Activated effector memory CD4-positive, alpha-beta T cell treated with anti-CD3 and anti-CD28 coated beads, Interleukin-2, amount 50 U/mL, for 16 hours (primary cell): Measurements from ENCODE around the gene FRMD4A.
"Not testable (repeated sequence)": the region's sequence is repeated elsewhere in the genome, so short reads cannot be mapped to it uniquely, and the experiment has no call there.

Experiments
- DNase-seq: peaks from one replicate; pipeline ENCODE4 v3.0.0-alpha.2; 2020

Gene FRMD4A

GRCh38 chr10:13936826-13937225, 393.9 kb downstream of the FRMD4A start:
- no peak for DNase-seq

- DNase-seq, result no peak
Measured at GRCh38 chr10:13930120-13930519, 400.6 kb downstream of the FRMD4A start.

- DNase-seq, result no peak
Measured at GRCh38 chr10:13928451-13928850, 402.3 kb downstream of the FRMD4A start.

DNA sequence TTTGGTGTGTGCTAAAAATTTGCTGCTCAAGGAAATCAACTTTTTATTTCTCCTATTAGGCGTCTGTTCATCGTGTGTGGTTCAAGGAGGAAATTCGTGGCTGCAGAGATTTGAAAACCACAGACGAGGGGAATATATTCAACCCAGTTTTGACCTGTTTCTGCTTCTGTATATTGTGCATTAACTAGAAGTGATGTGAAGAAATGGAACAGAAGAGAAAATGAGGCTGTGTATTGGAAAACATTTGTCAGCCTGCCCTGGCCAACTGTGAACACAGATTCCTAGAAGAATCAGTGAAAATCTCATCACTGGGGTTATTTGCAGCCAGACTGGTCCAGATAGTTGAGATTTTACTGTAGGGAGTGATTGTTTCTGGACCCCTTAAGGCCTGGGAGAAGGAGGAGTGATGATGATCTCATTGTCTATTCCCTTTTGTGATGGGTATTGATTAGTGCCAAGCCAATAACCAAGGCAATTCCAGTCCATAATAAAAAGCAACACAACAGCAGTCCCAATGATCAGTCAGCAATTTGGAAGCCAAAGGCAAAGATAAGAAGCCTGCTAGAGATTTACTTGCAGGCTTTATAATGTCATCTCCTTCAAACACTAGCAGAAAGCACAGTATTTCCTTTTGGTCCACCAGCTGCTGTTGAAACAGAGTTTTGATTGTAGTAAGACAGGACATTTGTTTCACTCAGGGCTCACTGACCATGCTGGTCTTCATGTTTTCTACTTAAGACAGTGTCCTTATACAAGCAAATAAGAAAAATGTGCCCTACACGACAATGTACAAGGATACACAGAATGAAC, 404.5 kb downstream of the FRMD4A start:
- no peak for DNase-seq

DNA sequence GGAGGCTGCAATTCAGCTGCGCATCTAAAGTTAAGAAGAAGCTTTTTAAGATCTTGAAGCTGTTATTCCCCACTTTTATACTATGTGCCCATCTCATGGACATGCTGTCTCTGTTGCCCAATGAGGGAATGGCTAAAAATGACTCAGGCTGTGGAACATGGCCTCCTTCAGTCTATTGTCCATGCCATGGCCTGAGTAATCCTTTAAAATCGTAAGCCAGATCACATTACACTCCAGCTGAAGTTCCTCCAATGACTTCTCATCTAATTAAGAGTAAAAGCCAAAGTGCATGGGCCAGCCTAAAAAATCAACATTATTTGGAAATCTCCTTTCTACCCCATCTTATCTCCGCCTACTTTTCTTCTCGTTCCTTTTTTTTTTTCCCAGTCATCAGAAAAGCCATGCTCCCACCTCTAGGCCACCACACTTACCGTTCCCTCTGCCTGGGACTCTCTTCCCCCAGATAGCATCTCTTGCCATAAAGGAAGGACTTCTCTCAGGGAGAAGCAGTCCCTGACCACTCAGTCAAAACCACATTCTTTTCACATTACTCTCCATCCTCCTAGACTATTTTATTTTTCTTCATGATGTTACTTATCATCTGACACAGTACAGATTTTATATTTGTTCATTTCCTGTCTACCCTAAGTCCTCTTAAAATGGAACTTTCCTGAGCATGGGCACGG, 406.5 kb downstream of the FRMD4A start:
- no peak for DNase-seq

DNA sequence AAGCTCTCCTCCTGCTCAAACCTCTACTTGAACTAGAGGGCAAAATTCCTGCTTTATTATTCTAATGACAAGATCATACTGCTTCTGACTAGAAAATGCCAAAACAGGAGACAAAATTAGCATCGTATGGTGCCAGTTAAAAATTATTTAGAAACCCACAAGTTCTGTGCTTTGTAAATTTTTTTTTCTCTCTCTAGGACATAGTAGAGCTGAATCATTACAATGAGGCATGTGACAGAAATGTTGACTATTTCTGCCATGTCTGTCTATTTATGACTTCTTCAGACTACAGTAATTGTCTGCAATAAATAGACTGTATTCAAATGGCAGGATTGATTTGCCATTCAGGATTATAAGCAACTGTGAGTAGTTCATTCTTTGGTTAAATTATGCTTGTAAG, 408.1 kb downstream of the FRMD4A start:
- no peak for DNase-seq

DNA sequence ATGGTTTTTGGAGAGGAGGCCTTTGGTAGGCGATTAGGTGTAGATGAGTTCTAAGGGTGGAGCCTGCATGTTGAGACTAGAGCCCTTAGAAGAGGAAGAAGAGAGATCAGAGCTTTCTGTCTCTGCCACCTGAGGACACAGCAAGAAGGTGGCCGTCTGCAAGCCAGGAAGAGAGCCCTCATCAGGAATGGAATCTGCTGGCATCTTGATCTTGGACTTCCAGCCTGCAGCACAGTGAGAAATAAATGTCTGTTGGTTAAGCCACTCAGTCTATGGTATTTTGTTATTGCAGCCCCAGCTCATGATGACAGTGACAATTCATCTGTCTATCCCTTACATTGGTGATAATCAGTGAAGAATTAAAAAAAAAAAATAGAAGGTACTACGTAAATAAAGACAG, 408.8 kb downstream of the FRMD4A start:
- no peak for DNase-seq

DNA sequence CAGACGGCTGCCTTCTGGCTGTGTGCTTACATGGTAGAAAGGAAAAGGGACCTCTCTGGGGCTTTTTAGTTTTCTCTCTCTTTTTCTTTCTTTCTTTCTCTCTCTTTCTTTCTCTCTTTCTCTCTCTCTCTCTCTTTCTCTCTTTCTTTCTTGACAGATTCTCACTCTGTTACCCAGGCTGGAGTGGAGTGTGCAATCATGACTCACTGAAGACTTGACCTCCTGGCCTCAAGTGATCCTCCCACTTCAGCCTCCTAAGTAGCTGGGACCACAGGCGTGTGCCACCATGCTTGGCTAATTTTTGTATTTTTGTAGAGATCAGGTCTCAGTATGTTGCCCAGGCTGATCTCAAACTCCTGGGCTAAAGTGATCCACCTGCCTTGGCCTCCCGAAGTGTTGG, 409.6 kb downstream of the FRMD4A start:
- not testable (repeated sequence) for DNase-seq

GRCh38 chr10:13920465-13920864, 410.3 kb downstream of the FRMD4A start:
- DNase-seq, result no peak

DNA sequence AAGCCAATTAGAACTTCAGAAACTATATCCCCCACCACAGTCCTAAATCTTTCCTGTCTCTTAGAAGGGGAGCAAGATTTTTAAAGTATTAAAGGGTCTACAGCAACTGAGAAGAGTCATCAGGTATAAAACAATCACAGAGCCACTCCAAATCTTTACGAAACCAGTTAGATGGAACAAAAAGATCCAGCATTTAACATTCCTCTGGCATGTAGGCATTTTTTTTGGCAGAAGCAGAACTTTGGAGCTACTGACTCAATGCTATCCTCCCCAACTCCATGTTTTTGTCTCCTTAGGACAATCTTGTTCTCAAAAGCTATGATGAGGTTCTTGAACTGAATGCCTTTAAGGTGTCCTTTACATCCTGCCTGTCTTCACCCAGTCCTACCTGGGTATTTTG, 410.7 kb downstream of the FRMD4A start:
- no peak for DNase-seq

- no peak for DNase-seq
Measured at GRCh38 chr10:13917791-13918190, 412.9 kb downstream of the FRMD4A start.

DNA sequence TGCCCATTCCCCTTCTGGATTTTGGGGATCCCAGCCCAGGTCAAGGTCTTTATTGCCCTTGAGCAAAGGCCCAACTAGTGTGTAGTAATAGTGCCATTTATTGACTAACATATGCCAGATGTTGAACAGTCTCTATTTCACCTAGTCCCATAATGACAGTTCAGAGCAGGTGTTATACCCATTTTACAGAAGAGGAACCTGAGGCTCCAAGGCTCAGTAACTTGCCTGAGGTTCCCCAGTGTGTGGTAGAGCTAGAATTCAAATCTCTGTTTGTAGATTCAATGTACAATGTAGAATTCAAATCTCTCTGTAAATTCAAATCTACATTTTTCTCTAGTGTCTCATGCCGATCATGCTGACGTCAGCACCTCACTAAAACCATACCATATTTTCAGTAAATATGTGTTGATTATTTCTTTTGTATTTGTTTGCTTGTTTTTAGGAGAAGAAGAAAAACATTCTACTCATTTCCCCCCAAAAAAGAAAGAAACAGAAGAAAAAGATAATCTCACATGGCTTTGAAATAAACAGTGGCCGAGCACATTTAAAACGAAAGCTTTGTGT, 414.3 kb downstream of the FRMD4A start:
- DNase-seq, result no peak

DNA sequence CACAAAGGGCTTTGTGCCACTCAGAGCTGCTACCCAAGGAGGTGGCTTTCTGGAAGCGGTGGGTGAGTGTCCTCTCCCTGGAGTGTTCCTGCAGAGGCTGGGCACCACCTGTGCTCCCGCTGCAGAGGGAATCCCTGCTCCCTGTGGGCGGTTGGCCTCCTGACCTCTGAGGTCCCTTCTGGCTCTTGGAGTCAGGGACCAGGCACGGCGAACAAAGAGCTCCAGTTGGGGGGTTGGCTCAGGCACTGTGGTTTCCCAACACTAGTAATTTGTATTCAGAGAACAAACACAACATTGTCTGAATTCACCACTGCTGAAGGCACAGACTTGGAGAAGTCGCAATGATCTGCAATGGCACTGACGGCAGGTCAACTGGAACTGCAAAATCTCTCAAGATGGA, 415.0 kb downstream of the FRMD4A start:
- DNase-seq, result no peak

GRCh38 chr10:13913897-13914296, 416.8 kb downstream of the FRMD4A start:
- no peak for DNase-seq

GRCh38 chr10:13911821-13912520, 418.8 kb downstream of the FRMD4A start:
- no peak for DNase-seq

DNA sequence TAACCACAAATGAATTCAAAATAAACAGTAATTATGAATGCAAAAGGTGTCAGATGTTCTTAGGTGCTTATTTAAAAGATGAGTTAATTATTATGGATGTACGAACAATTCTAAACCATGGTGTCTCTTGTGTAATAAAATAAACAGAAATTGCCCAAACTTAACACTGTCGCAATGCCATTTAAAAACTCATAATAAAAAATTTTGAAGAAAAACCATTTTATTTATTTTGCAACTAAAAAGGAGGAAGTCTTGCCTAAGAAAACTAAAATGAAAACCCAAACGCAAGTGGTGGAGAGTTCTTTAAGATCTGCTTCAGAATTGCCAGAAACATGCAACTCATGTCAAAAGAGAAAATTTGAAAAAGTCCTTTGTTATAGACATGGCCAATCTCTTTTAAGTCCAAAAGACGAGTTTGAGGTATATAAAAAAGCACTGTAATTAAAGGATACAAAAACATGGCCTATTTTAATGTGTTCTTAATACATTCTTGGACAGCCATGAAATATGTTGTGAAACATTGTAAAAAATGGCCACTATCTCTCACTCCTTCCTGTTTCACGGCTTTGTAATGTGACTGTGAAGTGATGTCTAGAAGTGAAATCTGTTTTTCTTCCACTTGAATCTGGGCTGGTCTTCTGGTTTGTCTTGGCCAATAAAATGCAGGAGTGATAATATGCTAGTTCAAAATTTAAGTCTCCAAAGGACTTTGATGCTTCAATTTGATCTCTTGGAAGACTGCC, 421.0 kb downstream of the FRMD4A start:
- no peak for DNase-seq

GRCh38 chr10:13908475-13908874, 422.2 kb downstream of the FRMD4A start:
- no peak for DNase-seq

DNA sequence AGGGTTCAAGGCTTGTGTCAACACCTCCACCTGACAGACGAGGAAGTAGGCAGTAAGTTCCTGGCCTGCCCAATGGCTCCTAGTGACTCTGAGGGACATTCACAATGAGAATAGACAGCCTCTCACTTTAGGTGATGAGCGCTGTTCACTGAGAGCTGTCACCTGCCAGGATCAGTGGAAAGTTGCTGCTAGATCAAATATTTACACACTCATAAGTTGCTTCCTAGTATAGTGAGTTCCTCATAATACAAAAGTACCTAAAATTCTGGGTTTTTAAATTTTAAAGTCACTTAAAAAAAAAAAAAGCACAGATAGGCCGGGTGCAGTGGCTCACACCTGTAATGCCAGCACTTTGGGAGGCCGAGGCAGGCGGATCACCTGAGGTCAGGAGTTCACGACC, 423.2 kb downstream of the FRMD4A start:
- DNase-seq, result no peak

- no peak for DNase-seq
Measured at GRCh38 chr10:13905281-13905680, 425.4 kb downstream of the FRMD4A start.

DNA sequence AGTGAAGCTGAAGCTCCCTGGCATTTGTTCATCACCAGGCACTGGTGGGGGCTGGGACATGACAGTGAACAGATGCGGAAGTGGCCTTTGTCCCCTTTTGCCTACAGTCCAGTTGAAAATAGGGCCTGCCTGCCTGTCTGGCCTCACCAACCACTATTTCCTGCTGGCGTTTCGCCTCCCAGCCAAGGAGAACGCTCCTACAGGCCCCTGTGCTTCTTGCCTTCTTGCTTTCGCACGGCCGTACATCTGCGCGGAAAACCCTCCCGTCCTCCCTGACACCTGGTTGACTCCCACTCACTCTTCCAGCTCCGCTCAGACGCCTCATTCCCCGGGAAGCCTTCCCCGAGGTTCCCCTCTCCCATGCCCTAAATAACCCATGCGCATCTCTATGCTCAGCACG, 426.7 kb downstream of the FRMD4A start:
- DNase-seq, result no peak

- no peak for DNase-seq
Measured at GRCh38 chr10:13902868-13903587, 427.7 kb downstream of the FRMD4A start.

DNA sequence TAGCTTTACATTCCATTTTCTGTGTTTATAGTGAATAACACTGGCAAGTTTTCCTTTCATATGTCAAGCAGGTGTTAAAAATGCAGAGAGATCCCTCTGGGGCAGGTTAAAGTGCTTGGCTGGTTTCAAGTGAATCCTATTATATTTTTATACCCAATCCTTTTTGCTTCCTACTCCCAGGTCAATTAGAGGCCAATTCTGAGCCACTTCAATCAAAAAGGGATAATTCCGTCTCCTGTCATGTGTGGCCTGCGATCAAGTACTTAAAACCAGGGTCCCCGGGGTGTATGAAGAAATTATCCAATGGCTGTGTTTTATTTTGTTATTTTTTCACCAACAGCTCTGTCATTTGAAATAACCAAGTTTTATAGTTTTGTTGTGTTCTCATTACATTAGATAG, 430.8 kb downstream of the FRMD4A start:
- no peak for DNase-seq
